ENCODE data around the gene MAGEB16.

GRCh38 chrX:35819241-35819640, 21.1 kb downstream of the MAGEB16 start:
- TF ChIP-seq, protein P1, sequence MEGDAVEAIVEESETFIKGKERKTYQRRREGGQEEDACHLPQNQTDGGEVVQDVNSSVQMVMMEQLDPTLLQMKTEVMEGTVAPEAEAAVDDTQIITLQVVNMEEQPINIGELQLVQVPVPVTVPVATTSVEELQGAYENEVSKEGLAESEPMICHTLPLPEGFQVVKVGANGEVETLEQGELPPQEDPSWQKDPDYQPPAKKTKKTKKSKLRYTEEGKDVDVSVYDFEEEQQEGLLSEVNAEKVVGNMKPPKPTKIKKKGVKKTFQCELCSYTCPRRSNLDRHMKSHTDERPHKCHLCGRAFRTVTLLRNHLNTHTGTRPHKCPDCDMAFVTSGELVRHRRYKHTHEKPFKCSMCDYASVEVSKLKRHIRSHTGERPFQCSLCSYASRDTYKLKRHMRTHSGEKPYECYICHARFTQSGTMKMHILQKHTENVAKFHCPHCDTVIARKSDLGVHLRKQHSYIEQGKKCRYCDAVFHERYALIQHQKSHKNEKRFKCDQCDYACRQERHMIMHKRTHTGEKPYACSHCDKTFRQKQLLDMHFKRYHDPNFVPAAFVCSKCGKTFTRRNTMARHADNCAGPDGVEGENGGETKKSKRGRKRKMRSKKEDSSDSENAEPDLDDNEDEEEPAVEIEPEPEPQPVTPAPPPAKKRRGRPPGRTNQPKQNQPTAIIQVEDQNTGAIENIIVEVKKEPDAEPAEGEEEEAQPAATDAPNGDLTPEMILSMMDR (IDR thresholded peaks at IDR 0.05 in 4 of 5, conservative IDR thresholded peaks at IDR 0.05 in 1 of 5): no peak
- TF ChIP-seq POLR2A (IDR thresholded peaks at IDR 0.05): no peak
